OCI-M2 (cell line): Measurements from ENCODE around the gene PECR.
"Not testable (repeated sequence)": the region's sequence is repeated elsewhere in the genome, so short reads cannot be mapped to it uniquely, and the experiment has no call there.

Experiments
- DNase-seq: peaks from one replicate; lab custom pipeline; 2025; ENCODE audit not compliant: unreplicated experiment; lab: John Stamatoyannopoulos, UW

PECR gene

GRCh38 chr2:216031960-216032689 is 49.5 kb downstream of the PECR start:
- no peak for DNase-seq

- no peak for DNase-seq
Measured at GRCh38 chr2:216030216-216030615, 51.4 kb downstream of the PECR start.

GRCh38 chr2:216029416-216030129 is 52.0 kb downstream of the PECR start:
- no peak for DNase-seq

- DNase-seq = no peak
Measured at GRCh38 chr2:216024779-216025336, 56.8 kb downstream of the PECR start.

GRCh38 chr2:216023055-216023648 is 58.5 kb downstream of the PECR start:
- no peak for DNase-seq

GRCh38 chr2:216021768-216022565 is 59.6 kb downstream of the PECR start:
- no peak for DNase-seq

- no peak for DNase-seq
Measured at GRCh38 chr2:216018709-216019108, 62.9 kb downstream of the PECR start.

GRCh38 chr2:216017365-216017764 is 64.2 kb downstream of the PECR start:
- DNase-seq = no peak

GRCh38 chr2:216016581-216016980 is 65.0 kb downstream of the PECR start:
- DNase-seq = no peak

- DNase-seq = no peak
Measured at GRCh38 chr2:216015722-216016464, 65.7 kb downstream of the PECR start.

GRCh38 chr2:216014986-216015385 is 66.6 kb downstream of the PECR start:
- DNase-seq = no peak

GRCh38 chr2:216014006-216014405 is 67.6 kb downstream of the PECR start:
- no peak for DNase-seq

- DNase-seq = no peak
Measured at GRCh38 chr2:216013080-216013909, 68.3 kb downstream of the PECR start, which contains the start of gene MREG. TSS of gene MREG (minus strand) at chr2:216013551. CDS start at chr2:216013327, 224 bp downstream.

- no peak for DNase-seq
Measured at GRCh38 chr2:216012830-216013079, 68.9 kb downstream of the PECR start.

GRCh38 chr2:216012133-216012829 is 69.3 kb downstream of the PECR start:
- DNase-seq = no peak

GRCh38 chr2:216009215-216009614 is 72.4 kb downstream of the PECR start:
- not testable (repeated sequence) for DNase-seq

- no peak for DNase-seq
Measured at GRCh38 chr2:216008387-216008786, 73.2 kb downstream of the PECR start.

GRCh38 chr2:216006164-216006663 is 75.4 kb downstream of the PECR start:
- no peak for DNase-seq
